Peyer's patch (tissue), 4 donors: ENCODE results near the gene KLLN.

Source experiments
- CTCF ChIP-seq, 6 experiments: fragments of 450-650 bp in 4 of 6; fragments of 200-600 bp in 2 of 6; sonication (generic) in 1 of 6; IDR thresholded peaks; one replicate each; pipeline ENCODE4 v1.5.1; 2017 to 2019; ENCODE audit warnings: antibody characterized with exemption in 6 of 6, mild to moderate bottlenecking in 3 of 6, moderate library complexity in 1 of 6
- POLR2A ChIP-seq, 2 donors: fragments of 450-650 bp; IDR thresholded peaks; one replicate each; pipeline ENCODE4 v1.5.1; 2017; ENCODE audit warnings: antibody characterized with exemption in 2 of 2, mild to moderate bottlenecking in 2 of 2, moderate library complexity in 2 of 2

GRCh38 chr10:87817609-87818504 lies 45.5 kb downstream of the KLLN start, which contains the start of gene ATAD1:
- TF ChIP-seq CTCF (IDR thresholded peaks at IDR 0.05) (peak in 4 of 6 experiments; percentile 10 to 42 (median 22)), POLR2A (IDR thresholded peaks at IDR 0.05) (peak; percentile 55 to 63)
